ENCODE data around the gene PSME1. TPM values are rescaled to one million over a fixed set of nuclear protein-coding genes. Genes with fewer than 3 reads are reported as not detected.

The PSME1 gene
- total and polyA plus RNA-seq, 2 of the 13 experiments (the other 11 are each of a cell fraction or from before 2014, with no cell fraction given): 159 to 608 TPM

- TF ChIP-seq ISX (CRISPR knock-in tag; conservative IDR thresholded peaks at IDR 0.05): peak; percentile 92; the same call in 1 of the 2 replicates
- TF ChIP-seq KLF9 (CRISPR knock-in tag; IDR thresholded peaks at IDR 0.05; ENCODE audit: low read depth): peak; percentile 97
- TF ChIP-seq, protein P1, sequence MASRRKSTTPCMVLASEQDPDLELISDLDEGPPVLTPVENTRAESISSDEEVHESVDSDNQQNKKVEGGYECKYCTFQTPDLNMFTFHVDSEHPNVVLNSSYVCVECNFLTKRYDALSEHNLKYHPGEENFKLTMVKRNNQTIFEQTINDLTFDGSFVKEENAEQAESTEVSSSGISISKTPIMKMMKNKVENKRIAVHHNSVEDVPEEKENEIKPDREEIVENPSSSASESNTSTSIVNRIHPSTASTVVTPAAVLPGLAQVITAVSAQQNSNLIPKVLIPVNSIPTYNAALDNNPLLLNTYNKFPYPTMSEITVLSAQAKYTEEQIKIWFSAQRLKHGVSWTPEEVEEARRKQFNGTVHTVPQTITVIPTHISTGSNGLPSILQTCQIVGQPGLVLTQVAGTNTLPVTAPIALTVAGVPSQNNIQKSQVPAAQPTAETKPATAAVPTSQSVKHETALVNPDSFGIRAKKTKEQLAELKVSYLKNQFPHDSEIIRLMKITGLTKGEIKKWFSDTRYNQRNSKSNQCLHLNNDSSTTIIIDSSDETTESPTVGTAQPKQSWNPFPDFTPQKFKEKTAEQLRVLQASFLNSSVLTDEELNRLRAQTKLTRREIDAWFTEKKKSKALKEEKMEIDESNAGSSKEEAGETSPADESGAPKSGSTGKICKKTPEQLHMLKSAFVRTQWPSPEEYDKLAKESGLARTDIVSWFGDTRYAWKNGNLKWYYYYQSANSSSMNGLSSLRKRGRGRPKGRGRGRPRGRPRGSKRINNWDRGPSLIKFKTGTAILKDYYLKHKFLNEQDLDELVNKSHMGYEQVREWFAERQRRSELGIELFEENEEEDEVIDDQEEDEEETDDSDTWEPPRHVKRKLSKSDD (CRISPR knock-in tag; IDR thresholded peaks at IDR 0.05; ENCODE audit: low read depth): peak; percentile 96
- TF ChIP-seq, protein P2, sequence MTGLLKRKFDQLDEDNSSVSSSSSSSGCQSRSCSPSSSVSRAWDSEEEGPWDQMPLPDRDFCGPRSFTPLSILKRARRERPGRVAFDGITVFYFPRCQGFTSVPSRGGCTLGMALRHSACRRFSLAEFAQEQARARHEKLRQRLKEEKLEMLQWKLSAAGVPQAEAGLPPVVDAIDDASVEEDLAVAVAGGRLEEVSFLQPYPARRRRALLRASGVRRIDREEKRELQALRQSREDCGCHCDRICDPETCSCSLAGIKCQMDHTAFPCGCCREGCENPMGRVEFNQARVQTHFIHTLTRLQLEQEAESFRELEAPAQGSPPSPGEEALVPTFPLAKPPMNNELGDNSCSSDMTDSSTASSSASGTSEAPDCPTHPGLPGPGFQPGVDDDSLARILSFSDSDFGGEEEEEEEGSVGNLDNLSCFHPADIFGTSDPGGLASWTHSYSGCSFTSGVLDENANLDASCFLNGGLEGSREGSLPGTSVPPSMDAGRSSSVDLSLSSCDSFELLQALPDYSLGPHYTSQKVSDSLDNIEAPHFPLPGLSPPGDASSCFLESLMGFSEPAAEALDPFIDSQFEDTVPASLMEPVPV (CRISPR knock-in tag; IDR thresholded peaks at IDR 0.05): peak; percentile 99
- peak; percentile 87 for TF ChIP-seq KMT2B (CRISPR knock-in tag; IDR thresholded peaks at IDR 0.05)
- peak; percentile 99 for TF ChIP-seq ZSCAN29 (CRISPR knock-in tag; conservative IDR thresholded peaks at IDR 0.05)
- peak in 1 of 2 experiments; percentile 83; a peak in 2 of 4 replicates for TF ChIP-seq POLR2A (IDR thresholded peaks at IDR 0.05; ENCODE audit: insufficient read depth in 1 of 2, low read depth in 2 of 2, low read length in 2 of 2)
- TF ChIP-seq, protein P3, sequence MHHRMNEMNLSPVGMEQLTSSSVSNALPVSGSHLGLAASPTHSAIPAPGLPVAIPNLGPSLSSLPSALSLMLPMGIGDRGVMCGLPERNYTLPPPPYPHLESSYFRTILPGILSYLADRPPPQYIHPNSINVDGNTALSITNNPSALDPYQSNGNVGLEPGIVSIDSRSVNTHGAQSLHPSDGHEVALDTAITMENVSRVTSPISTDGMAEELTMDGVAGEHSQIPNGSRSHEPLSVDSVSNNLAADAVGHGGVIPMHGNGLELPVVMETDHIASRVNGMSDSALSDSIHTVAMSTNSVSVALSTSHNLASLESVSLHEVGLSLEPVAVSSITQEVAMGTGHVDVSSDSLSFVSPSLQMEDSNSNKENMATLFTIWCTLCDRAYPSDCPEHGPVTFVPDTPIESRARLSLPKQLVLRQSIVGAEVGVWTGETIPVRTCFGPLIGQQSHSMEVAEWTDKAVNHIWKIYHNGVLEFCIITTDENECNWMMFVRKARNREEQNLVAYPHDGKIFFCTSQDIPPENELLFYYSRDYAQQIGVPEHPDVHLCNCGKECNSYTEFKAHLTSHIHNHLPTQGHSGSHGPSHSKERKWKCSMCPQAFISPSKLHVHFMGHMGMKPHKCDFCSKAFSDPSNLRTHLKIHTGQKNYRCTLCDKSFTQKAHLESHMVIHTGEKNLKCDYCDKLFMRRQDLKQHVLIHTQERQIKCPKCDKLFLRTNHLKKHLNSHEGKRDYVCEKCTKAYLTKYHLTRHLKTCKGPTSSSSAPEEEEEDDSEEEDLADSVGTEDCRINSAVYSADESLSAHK (CRISPR knock-in tag; IDR thresholded peaks at IDR 0.05; ENCODE audit: borderline replicate concordance): peak; percentile 92
- TF ChIP-seq, protein P4, sequence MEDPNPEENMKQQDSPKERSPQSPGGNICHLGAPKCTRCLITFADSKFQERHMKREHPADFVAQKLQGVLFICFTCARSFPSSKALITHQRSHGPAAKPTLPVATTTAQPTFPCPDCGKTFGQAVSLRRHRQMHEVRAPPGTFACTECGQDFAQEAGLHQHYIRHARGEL (CRISPR knock-in tag; IDR thresholded peaks at IDR 0.05): peak; percentile 38
- peak; percentile 96 for TF ChIP-seq ZBTB20 (CRISPR knock-in tag; IDR thresholded peaks at IDR 0.05; ENCODE audit: borderline replicate concordance, low read depth)
- peak; percentile 93 for TF ChIP-seq ETV6 (CRISPR knock-in tag; conservative IDR thresholded peaks at IDR 0.05)
- TF ChIP-seq, protein P5, sequence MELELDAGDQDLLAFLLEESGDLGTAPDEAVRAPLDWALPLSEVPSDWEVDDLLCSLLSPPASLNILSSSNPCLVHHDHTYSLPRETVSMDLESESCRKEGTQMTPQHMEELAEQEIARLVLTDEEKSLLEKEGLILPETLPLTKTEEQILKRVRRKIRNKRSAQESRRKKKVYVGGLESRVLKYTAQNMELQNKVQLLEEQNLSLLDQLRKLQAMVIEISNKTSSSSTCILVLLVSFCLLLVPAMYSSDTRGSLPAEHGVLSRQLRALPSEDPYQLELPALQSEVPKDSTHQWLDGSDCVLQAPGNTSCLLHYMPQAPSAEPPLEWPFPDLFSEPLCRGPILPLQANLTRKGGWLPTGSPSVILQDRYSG (CRISPR knock-in tag; IDR thresholded peaks at IDR 0.05): no peak
- TF ChIP-seq, protein P6, sequence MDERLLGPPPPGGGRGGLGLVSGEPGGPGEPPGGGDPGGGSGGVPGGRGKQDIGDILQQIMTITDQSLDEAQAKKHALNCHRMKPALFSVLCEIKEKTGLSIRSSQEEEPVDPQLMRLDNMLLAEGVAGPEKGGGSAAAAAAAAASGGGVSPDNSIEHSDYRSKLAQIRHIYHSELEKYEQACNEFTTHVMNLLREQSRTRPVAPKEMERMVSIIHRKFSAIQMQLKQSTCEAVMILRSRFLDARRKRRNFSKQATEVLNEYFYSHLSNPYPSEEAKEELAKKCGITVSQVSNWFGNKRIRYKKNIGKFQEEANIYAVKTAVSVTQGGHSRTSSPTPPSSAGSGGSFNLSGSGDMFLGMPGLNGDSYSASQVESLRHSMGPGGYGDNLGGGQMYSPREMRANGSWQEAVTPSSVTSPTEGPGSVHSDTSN (CRISPR knock-in tag; IDR thresholded peaks at IDR 0.05): peak; percentile 15; the same call in 1 of the 2 replicates
- TF ChIP-seq SRSF1 (optimal IDR thresholded peaks at IDR 0.05; ENCODE audit: low read depth, low read length): peak; percentile 83
- TF ChIP-seq ESRRA (CRISPR knock-in tag; IDR thresholded peaks at IDR 0.05; ENCODE audit: low read depth): peak; percentile 100
- TF ChIP-seq ZNF552 (CRISPR knock-in tag; IDR thresholded peaks at IDR 0.05; ENCODE audit: borderline replicate concordance): peak; percentile 95; the same call in 1 of the 2 replicates
These were observed 22.0 kb upstream of the PSME1 start (continued) for GRCh38 chr14:24113801-24114531.

Measured in HepG2 (cell line).